Right hindlimb (tissue), 1 donor: ENCODE measurements around the gene CRADD.
A peak's percentile ranks its signal among the peaks of the same experiment; 100 is the strongest.

Source experiments
- DNase-seq: peaks from one replicate; pipeline ENCODE4 v3.0.0-alpha.2; 2018

CRADD gene

DNA sequence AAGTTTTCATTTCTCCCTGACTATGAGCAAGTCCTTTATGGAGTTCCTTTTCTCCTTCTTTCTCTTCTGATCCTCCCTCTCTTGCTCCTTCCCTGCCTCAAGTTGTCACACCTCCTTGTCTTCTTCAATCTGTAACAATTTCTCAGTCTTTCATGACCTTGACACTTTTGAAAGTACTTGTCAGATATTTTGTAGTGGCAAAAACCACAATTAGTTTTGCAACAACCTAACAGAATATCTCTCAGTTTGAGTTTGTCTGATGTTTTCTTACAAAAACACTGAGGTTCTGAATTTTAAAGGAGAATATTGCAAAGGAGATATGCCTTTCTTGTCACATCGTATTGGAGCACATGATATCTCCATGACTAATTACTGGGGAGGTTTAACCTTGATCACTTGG is 4.1 kb upstream of the CRADD start:
- DNase-seq = no peak

DNA sequence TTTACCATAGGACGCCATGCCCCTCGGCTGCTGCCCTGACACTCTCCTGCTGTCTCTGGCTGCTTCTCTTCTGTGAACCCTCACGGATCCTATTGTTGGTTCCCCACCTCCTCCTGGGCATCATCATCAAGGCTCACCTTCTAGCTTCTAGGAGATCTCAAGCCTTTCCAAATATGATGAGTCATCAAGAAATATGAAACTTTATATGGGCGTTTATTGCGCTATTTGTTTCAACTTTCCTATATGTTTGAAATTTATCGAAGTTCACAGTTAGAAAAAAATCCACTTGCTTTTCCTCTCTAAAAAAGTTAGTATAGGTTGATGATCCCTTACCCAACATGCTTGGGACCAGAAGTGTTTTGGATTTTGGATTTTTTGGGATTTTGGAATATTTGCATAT is 2.8 kb upstream of the CRADD start:
- DNase-seq = no peak

DNA sequence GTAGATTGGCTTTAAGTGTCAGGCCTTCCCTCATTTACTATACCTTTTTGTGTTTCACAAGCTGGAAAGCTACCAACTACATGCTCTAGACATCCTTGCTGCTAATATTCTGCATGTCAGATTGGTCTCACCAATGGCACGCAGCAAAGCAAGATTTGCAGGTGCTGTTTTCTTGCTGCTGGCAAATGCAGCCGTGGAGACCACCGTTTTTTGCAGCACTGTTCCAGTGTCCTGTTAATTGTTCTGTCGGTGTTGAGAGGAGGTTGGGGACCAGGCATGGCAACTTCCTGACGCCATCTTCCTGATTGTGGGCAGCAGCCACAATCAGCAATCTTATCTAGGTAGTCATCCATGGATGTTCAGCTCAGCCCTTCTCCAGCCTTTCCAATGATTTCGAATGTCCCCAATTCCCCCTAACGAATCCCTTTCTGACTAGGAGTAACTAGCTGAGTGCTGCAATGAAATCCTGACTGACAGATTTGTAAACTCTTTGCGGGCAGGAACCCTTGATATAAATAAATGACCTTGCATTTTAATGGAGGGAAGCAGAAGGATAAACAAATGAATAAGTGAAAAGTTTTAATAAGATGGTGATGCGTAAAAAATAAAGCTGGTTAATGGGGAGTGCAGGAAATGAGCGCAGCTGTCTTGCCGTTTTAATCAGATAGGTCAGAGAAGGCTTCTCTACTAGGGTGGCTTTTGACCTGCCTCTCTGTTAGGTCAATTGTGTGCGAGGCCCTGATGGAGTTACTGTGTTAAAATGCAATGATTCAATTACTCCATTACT is 574 bp upstream of the CRADD start:
- no peak for DNase-seq

DNA sequence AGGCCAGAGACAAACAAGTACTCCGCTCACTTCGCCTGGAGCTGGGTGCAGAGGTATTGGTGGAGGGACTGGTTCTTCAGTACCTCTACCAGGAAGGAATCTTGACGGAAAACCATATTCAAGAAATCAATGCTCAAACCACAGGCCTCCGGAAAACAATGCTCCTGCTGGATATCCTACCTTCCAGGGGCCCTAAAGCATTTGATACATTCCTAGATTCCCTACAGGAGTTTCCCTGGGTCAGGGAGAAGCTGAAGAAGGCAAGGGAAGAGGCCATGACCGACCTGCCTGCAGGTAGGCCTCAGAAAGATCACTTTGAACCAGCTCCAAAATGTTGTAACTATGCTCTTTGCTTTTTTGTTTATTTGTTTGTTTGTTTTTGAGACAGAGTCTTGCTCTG is 1.6 kb downstream of the CRADD start:
- DNase-seq = no peak

DNA sequence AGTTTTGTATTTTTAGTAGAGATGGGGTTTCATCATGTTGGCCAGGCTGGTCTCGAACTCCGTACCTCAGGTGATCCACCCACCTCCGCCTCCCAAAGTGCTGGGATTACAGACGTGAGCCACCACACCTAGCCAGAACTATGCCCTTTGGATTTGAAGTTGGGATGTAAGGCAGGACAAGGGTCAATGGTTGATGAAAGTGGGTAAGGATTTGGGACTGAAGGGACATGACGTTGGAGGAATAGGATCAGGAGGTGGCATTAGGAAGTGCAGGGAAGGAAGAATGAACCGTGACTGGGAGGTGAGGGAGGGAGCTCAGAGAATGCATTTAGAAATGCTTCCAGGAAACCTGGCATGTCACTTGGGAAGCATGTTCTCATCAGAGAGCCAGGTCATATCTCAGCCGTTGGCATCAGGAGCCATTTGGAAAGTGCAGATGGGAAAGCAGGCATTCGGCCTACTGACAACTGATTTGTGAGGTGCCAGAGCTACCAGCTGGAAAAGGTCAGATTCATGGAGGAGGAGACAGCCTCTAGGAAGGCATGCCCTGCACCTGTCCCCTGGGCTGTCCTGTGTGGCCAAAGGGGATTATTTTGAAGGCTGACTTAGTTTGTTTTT is 2.2 kb downstream of the CRADD start:
- DNase-seq = peak; percentile 41

DNA sequence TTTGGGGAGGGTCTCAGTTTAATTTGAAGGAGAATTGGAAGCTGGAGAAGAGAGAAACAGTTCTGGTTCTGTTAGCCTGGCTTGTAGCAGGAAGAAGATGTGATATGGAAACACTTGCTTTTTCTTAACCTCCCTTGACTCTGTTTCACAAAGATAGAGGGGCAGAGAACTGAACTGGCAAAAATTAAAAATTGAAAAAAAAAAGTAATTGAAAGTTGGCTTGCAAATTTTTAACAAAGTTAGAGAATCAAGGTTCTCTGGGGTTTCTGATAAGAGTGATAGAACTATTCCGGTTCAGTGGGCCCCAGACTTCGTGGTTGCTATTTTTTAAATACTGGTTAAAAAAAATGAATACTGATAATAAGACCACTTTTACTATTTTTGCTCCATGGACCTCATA is 2.8 kb downstream of the CRADD start:
- DNase-seq = no peak

DNA sequence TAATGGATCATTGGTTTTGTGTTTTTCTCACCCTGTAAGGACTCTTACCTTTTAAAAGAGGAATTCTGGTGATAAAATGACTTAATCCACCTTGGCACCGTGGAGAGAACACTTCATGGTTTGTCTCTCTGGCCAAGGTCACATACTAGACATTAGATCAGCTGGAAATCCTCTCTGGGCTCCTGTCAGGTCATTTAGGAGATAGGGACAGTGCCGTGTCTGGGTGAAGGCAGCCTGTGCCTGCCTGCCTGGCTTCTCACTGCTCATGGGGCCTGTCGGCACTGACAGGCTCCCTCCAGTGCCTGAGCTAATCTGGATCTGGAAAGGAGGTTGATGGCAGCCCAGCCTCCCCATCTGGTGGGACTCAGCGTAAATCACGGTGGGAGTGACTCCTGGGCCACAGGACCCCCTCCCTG is 5.7 kb downstream of the CRADD start:
- DNase-seq = no peak

DNA sequence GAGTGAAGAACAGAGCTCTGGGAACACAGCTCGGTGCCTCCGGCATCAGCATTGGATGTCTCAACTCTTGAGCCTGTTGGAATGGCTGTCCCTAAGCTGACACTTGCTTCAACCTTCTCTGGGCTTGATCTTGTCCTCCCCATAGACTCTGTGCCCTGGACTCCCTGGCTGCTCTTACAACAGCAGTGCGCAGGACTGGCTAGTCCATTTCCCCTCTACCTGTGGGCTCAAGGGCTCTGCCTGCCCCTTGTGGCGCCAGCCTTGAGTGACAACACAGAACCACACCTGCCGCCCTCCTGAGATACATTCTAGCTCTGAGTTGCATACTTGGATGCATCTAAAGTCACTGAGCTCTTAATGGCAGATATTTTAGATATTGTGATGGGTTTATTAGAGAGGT is 6.2 kb downstream of the CRADD start:
- DNase-seq = no peak

DNA sequence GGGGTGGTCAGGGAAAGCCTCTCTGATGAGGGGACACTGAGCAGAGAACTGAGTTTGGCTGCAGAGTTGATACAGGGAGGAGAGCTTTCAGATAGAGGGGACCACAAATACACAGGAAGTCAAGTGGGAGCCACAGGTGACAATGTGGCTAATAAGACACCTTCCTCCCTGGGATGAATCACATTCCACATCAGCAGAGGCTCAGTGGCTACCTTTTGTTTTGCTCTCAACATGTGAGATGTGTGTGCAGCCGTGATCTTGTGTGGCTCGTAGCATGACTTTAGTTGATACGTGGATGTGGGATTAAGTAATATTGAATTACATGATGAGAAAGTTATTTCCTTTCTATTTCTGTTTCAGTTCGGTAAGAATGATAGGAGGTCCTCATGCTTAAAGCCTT is 7.5 kb downstream of the CRADD start:
- DNase-seq = no peak

DNA sequence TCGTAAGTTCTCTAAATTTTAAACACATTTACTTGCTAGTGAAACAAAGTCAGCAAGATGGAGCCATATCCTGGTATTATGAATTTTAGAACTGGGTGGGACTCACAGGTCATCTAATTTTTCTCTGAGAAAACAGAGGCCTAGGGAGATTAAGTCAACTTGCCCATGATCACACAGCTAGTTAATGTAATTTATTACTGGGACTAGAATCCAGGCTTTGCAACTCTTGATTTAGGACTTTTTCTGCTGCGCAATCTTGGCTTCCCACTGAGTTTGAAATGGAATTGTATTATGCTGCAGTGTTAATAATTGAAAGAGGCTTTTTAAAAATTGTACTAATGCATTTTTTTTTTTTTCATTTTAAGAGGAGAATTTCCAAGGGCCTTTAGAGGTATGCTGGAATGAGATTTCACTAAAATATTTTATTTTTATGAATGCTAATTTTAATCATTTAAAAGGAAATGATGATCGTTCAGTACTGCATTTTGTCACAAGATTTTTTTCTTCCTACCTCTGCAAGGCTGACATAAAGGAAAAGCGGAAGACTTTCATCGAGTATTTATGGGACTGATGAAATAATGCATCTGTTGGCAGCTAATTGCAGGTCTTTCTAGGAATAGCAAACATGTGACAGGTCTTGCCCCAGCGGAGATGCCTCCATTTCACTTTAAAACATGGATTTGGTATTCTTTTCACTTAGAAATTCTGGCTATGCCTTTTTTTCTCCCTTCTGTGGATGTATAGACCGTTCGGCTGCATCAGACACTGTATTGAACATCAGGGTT is 9.6 kb downstream of the CRADD start:
- no peak for DNase-seq

DNA sequence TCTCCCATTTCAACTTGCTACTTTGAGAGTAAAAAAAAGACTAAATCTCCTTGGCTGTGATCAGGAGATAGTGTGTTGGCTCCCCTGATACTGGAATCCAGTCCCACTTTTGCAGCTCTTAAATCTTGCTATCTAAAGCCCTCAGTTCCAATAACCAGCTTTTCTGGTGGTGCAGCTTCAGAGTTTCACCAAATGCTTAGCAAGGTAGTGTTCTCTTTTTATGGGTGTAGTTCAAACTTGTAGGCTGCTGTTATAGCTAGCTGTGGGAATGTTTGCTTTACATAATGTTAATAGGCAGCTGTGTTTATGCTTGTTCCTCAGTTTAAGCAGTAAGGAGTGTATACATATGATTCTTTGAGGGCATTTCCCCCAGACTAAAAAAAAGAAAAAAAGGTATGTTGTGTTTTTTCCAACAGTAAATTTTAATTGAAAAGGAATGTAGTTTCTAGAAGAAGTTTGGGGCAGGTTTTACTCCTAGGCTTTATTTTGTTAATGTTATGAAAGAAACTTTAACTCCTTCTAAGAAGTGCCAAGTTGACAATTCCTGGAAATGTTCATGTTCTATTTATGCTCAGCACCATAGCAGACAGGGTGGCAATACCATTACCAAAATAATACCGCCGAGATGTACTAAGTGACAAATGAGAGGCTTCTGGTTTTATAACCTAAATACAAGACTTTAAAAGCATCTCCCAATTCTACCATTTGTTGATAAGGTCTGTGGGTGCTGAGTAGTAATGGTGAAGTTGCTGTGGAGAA is 12.1 kb downstream of the CRADD start:
- no peak for DNase-seq

DNA sequence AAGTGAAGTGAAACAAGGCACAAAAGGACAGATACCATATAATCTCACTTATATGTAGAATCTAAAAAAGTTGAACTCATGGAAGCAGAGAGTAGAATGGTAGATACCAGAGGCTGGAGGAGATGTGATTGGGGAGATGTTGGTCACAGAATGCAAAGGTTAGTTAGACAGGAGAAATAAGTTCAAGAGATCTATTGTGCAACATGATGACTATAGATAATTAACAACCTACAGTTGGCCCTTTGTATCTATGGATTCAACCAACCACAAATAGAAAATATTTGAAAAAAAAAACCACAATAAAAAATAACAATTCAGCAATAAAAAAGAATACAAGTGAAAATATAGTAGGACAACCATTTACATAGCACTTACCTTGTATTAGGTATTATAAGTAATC is 19.3 kb downstream of the CRADD start:
- DNase-seq = no peak

DNA sequence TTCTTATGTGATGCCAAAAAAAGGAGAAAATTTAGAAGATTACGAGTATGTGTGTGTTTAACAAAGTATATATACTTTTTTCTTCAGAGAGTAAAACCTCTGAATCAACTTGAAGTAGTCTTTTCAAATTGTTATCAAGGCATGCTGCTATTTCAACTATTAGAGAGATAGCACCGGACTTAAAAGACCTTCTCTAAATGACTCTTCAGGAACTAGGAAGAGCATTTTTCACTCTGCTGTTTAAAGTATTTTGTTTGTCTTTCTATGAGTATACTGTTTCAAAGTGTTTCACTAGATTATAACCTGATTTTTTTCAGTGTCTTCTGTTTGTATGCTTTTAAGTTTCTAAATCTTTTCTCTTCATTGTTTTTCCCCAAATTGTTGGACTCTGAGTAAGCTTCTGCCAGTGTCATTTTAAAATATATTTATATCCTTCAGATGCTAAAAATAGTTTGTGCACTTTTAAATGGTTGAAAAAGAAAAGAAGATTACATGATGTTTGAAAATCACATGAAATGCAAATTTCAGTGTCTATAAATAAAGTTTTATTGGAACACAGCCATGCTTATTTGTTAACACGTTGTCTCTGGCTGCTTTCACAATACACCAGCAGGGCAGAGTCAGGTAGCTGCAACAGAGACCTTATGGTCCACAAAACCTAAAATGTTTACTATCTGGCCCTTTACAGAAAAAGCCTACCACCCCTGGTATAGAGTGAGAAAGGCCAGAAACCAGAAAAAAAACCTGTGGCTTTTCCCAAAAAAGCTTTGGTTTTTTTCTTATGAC is 21.3 kb downstream of the CRADD start:
- no peak for DNase-seq

DNA sequence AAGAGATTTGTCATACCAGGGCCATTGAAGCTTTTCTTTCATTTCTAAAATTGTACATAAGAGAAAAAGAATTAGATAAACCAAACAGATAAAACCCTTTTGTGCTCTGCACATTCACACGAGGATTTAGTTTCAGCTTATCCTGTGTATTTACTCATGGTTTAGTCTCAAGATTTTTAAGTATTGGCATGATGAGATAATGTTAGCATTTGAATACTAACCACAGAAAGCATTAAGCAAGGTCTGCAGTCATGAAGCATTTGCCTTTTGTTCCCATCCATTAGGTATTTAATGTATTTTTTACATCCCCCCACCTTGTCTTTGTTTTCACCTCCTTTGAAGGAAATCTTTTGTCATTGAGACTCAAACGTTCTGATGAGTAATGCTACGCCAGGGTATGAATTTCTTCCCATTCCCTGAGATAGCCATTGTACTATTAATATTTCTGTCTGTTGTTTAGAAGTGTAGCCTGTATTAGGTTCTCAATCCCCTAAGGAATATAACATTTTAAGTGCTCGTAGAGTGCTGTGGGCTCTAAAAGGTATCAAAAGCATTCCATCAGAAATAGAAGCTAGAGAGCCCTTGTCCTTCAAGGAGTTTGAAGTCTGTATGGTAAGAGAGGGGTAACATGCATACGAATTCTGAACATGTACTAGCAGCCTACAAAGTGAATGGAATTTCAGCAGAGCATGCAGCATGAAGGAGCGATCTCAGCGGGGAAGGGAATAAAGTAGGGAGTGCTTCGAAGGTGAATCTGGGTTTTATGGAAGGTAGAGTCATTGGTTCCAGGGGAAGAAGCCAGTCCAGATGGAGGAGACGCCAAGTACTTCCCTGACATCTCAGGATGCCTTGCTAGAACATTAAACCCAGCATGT is 22.3 kb downstream of the CRADD start:
- no peak for DNase-seq

DNA sequence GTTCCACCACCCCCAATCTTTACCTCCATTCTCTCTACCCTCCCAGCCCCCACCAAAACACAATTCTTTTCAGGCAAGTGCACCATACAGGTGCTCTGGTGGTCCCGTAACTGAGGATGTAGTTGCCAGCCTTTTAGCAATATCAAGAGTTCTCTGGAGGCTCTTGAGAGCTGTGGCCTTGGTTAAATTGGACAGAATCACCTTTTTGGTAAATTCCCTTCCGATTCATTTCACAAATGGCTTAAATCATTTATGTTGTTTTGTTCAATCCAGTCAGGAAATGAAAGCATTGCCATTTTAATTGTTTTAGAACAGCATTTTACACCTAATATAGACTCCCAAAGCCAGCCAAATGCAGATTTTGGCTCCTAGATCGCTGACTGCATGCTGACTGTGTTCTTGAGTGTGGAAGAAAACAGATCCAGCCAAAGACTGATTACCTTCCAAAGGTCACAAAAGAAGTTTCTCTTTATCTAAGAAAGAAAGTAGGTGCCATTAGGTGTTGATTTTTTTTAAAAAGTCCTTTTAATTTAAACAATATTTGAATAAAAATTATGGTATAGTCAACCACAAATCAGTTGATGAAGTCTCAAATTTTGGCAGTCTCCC is 25.6 kb downstream of the CRADD start:
- DNase-seq = no peak

DNA sequence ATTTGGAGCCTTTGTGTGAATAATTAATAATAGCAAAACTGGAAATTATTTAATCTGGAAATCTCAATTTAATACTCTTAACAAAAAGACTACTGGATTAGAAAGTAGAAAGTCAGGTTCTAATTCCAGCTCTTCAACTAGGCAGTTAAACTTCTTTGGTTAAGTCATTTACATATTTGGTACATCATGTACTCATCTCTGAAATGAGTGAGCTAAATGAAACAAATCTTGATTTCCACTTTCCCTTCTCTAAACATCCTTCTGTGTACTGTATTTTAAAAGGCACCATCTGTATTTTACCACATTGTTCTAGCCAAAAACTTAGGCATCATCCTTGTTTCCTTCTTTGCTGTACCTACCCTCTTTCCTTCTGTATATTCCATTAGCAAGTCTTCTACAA is 26.9 kb downstream of the CRADD start:
- DNase-seq = no peak

DNA sequence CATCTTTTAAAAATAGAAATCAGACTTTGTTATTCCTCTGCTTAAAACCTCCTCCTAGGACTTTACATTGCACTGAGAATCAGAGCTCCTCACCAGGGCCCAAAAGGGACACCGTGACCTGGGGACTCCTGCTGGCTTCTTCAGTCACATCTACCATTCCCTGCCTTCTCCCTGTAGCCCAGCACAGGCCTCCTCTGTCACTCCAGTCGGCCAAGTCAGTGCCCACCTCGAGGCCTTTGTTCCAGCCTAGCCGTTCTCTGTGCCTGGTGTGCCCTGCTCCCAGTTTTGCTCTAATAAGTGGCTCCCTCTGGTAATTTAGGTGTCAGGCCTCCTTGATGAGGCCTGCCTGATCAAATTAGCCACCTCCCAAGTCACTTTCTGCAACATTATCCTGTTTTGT is 27.4 kb downstream of the CRADD start:
- no peak for DNase-seq

DNA sequence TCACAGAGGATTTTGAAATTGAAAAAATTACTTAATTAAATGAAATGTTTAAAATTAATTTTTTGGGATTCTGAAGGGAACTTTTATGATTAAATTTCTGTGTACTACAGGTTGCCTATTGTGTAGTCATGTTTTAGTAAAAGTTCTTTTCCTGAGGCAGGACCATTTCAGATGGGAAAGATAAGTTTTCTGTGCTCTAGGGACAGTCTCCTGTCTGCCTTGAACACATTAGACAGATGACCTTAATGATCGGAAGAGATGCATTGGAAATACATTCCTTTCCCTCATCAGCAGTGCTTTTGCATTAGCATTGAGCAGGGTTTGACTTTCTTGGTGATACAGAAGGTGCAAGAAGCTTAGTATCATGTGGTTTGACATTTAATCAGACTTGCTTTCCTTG is 28.1 kb downstream of the CRADD start:
- DNase-seq = no peak

DNA sequence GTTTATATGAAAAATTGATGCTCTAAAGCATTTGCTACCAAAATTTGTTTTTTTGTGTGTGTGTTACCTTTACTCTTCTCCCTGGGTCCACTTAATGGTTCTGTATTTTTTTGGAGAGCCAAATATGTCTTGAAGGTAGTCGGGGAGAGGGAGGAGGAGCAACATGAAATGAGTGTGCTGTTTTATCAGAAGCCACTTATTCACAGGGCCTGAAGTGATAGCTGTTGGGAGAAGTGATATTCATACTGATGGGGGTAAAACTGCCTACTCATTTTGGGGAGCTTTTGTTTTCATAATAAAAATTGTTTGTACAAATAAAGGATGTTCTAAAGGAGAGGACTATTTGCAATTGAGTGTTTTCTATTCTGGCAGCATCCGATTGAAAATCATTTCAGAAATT is 29.2 kb downstream of the CRADD start:
- DNase-seq = no peak

DNA sequence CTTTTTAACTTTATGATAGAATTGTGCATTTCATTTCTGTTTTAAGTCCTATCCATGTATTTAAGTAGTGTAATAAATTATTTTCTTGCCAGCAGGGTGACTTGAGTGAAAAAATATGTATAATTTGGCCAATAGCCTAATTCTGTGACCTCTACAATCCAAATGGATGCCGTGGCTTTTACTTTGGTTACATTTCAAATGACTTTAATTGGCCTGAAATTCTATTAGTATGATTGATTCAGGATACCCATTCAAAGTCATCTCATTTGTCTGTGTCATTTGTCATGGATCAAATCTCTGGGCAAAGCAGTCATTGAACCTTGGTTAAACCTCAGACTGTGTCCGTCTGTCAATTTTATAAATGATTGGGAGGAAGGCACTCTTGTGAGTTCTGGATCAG is 29.6 kb downstream of the CRADD start:
- no peak for DNase-seq

DNA sequence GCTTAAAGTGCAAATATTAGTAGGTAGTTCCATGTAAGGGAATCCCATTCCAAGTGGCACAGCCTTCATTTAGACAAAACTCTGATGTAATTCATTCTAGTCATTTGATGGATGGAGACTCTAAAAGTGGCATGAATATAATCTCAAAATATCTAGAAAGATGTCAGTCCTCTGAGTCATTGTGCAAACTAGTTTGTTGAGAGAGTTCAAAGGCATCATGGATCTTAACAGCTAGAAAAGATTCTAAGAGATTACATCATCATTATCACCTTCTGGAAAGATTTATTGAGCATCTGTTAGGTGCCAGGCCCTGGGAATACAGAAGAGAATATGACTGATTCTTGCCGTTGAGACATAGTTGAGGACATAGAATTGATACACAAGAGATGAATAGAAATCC is 30.7 kb downstream of the CRADD start:
- no peak for DNase-seq
